ENCODE data around the gene FZD4. TPM values are rescaled to one million over a fixed set of nuclear protein-coding genes. Genes with fewer than 3 reads are reported as not detected.

FZD4 gene
- total RNA-seq, 2 experiments from 2014 or later: 0.07 to 0.16 TPM

GRCh38 chr11:86914865-86915519 is 40.2 kb downstream of the FZD4 start:
- DNase-seq (no peak), ATAC-seq (no peak)
- no peak for TF ChIP-seq CTCF (IDR thresholded peaks at IDR 0.05)
- intact Hi-C loops (cut with micrococcal nuclease): no loop called here
- POLR2A ChIA-PET: no interaction called here
- CTCF ChIA-PET: no interaction called here
- no peaks in the 10 kb centered on the region for H3K36me3 Mint-ChIP-seq (ENCODE audit: low read depth)
- H3K9me3 Mint-ChIP-seq: no peaks in the 10 kb centered on the region
- H3K27ac Mint-ChIP-seq: no peak overlapping the region
- no peak overlapping the region for H3K4me3 Mint-ChIP-seq
- H3K27me3 Mint-ChIP-seq: peaks cover 6% of the 10 kb centered on the region
- no peaks in the 10 kb centered on the region for H3K4me1 Mint-ChIP-seq (ENCODE audit: low read depth)

GRCh38 chr11:86912238-86912637 is 43.0 kb downstream of the FZD4 start:
- Mint-ChIP-seq H3K36me3 (ENCODE audit: low read depth) (no peaks in the 10 kb centered on the region), H3K27me3 (peaks cover 6% of the 10 kb centered on the region), H3K4me1 (ENCODE audit: low read depth) (no peaks in the 10 kb centered on the region), H3K9me3 (no peaks in the 10 kb centered on the region), H3K27ac (no peak overlapping the region), H3K4me3 (no peak overlapping the region)
- CTCF ChIA-PET: no interaction called here
- intact Hi-C loops (cut with micrococcal nuclease): no loop called here
- TF ChIP-seq CTCF (IDR thresholded peaks at IDR 0.05): no peak
- DNase-seq: no peak
- POLR2A ChIA-PET: no interaction called here
- ATAC-seq: no peak

- no peak for ATAC-seq
- POLR2A ChIA-PET: interaction anchor here (0.9 kb wide), 1 partner anchor 14 kb away, joined by 3 read pairs; no protein-coding TSS in a partner anchor
- CTCF ChIA-PET: interaction anchor here (1.3 kb wide), 1 partner anchor 40 kb away, joined by 3 read pairs; no protein-coding TSS in a partner anchor
- intact Hi-C loops (cut with micrococcal nuclease): no loop called here
- Mint-ChIP-seq H3K4me1 (ENCODE audit: low read depth) (no peaks in the 10 kb centered on the region), H3K9me3 (no peaks in the 10 kb centered on the region), H3K27me3 (peaks cover 6% of the 10 kb centered on the region), H3K36me3 (ENCODE audit: low read depth) (no peaks in the 10 kb centered on the region), H3K4me3 (no peak overlapping the region), H3K27ac (no peak overlapping the region)
- DNase-seq: no peak
- no peak for TF ChIP-seq CTCF (IDR thresholded peaks at IDR 0.05)
Observed at GRCh38 chr11:86910592-86910991, 44.6 kb downstream of the FZD4 start.

GRCh38 chr11:86906198-86906597 is 49.0 kb downstream of the FZD4 start:
- no peaks in the 10 kb centered on the region for H3K4me1 Mint-ChIP-seq (ENCODE audit: low read depth)
- H3K9me3 Mint-ChIP-seq: no peaks in the 10 kb centered on the region
- intact Hi-C loops (cut with micrococcal nuclease): no loop called here
- no peaks in the 10 kb centered on the region for H3K36me3 Mint-ChIP-seq (ENCODE audit: low read depth)
- no peak for ATAC-seq
- no peaks in the 10 kb centered on the region for H3K27me3 Mint-ChIP-seq
- no peak for DNase-seq
- no peak overlapping the region for H3K27ac Mint-ChIP-seq
- no peak overlapping the region for H3K4me3 Mint-ChIP-seq
- TF ChIP-seq CTCF (IDR thresholded peaks at IDR 0.05): no peak
- ChIA-PET POLR2A (no interaction called here), CTCF (interaction anchor here (1.5 kb wide), 1 partner anchor 12 kb away, joined by 3 read pairs; no protein-coding TSS in a partner anchor)

- H3K27ac Mint-ChIP-seq: no peak overlapping the region
- ATAC-seq: no peak
- CTCF ChIA-PET: interaction anchor here (1.5 kb wide), 1 partner anchor 36 kb away, joined by 4 read pairs; no protein-coding TSS in a partner anchor
- no peak for TF ChIP-seq CTCF (IDR thresholded peaks at IDR 0.05)
- H3K9me3 Mint-ChIP-seq: no peaks in the 10 kb centered on the region
- POLR2A ChIA-PET: no interaction called here
- H3K4me3 Mint-ChIP-seq: no peak overlapping the region
- no peak for DNase-seq
- no peaks in the 10 kb centered on the region for H3K4me1 Mint-ChIP-seq (ENCODE audit: low read depth)
- no peaks in the 10 kb centered on the region for H3K27me3 Mint-ChIP-seq
- intact Hi-C loops (cut with micrococcal nuclease): no loop called here
- H3K36me3 Mint-ChIP-seq (ENCODE audit: low read depth): no peaks in the 10 kb centered on the region
Observed at GRCh38 chr11:86905252-86905651, 49.9 kb downstream of the FZD4 start.

Measured in activated CD8-positive, alpha-beta T cell treated with anti-CD3 and anti-CD28 coated beads for 36 hours (primary cell).